RWPE2 (cell line): Measurements from ENCODE around the gene OSBPL6.

Experiments used
- ATAC-seq: fragments of 200-7000 bp; cut with Tn5 transposase; 3 replicates; pipeline ENCODE4 v1.9.1; 2021; ENCODE audit warnings: low read depth
- DNase-seq: peaks from one replicate; pipeline ENCODE4 v3.0.0-alpha.2; 2020; ENCODE audit warnings: low spot score
- H3K27ac ChIP-seq: fragments of 450-650 bp; 2 replicates; pipeline ENCODE4 v1.5.1; 2017; ENCODE audit warnings: mild to moderate bottlenecking; ENCODE audit not compliant: poor library complexity, severe bottlenecking
- H3K27me3 ChIP-seq: fragments of 250-450 bp; sonication (Bioruptor Pico); 2 replicates; pipeline ENCODE4 v1.5.1; 2021; ENCODE audit warnings: mild to moderate bottlenecking, moderate library complexity; ENCODE audit not compliant: insufficient read depth, poor library complexity, severe bottlenecking
- H3K36me3 ChIP-seq: fragments of 250-450 bp; sonication (Bioruptor Pico); 2 replicates; pipeline ENCODE4 v1.5.1; 2020; ENCODE audit warnings: low read depth, mild to moderate bottlenecking, moderate library complexity
- H3K4me1 ChIP-seq: fragments of 250-450 bp; sonication (Bioruptor Pico); 2 replicates; pipeline ENCODE4 v1.5.1; 2021; ENCODE audit warnings: mild to moderate bottlenecking, moderate library complexity; ENCODE audit not compliant: insufficient read depth, poor library complexity, severe bottlenecking
- H3K4me3 ChIP-seq: fragments of 250-450 bp; sonication (Bioruptor Pico); 2 replicates; pipeline ENCODE4 v1.5.1; 2021; ENCODE audit warnings: mild to moderate bottlenecking, moderate library complexity; ENCODE audit not compliant: severe bottlenecking
- H3K9me3 ChIP-seq: fragments of 250-450 bp; sonication (Bioruptor Pico); 2 replicates; pipeline ENCODE4 v1.5.1; 2021; ENCODE audit warnings: mild to moderate bottlenecking, moderate library complexity; ENCODE audit not compliant: severe bottlenecking
- CTCF ChIP-seq: fragments of 450-650 bp; IDR thresholded peaks from one replicate; pipeline ENCODE4 v1.5.1; 2017; ENCODE audit warnings: mild to moderate bottlenecking, moderate library complexity; ENCODE audit not compliant: poor library complexity, severe bottlenecking

Gene OSBPL6

DNA sequence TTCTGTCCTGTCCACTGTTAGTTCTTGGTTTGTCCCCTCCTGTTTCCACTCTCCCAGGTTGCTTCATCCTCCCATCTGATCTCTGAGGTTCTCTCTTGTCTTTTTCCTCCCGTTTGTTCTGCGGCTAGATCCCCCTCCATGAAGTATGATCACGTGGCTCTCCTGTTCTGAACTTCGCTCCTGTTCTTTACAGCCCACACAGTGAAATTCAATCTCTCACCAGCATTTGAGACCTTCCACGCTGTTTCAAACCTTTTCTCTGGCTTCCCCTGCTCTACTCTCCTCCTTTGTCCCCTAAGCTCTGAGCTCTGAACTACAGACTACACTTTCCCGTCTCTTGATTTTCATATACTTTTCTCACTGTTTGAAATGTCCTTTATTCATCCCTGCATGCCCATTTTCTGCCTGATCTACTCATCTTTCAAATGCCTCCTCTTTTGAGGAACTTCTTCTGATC, 83.5 kb downstream of the OSBPL6 start:
- Histone ChIP-seq H3K4me3 (no peak overlapping the region), H3K9me3 (no peaks in the 10 kb centered on the region), H3K36me3 (no peaks in the 10 kb centered on the region), H3K4me1 (peaks cover 39% of the 10 kb centered on the region), H3K27me3 (no peaks in the 10 kb centered on the region), H3K27ac (peak overlapping the region; percentile 50)
- TF ChIP-seq CTCF = no peak
- DNase-seq (no peak), ATAC-seq (no peak)

GRCh38 chr2:178279142-178279541, 84.8 kb downstream of the OSBPL6 start:
- ATAC-seq = peak; percentile 89
- Histone ChIP-seq H3K27ac (peak overlapping the region; percentile 50), H3K4me1 (peaks cover 41% of the 10 kb centered on the region), H3K36me3 (no peaks in the 10 kb centered on the region), H3K9me3 (no peaks in the 10 kb centered on the region), H3K4me3 (no peak overlapping the region), H3K27me3 (no peaks in the 10 kb centered on the region)
- DNase-seq = no peak
- no peak for TF ChIP-seq CTCF

GRCh38 chr2:178279636-178280035, 85.3 kb downstream of the OSBPL6 start:
- TF ChIP-seq CTCF = no peak
- H3K36me3 ChIP-seq = no peaks in the 10 kb centered on the region
- ATAC-seq = no peak
- no peaks in the 10 kb centered on the region for H3K9me3 ChIP-seq
- DNase-seq = no peak
- peaks cover 41% of the 10 kb centered on the region for H3K4me1 ChIP-seq
- peak overlapping the region; percentile 50 for H3K27ac ChIP-seq
- H3K27me3 ChIP-seq = no peaks in the 10 kb centered on the region
- no peak overlapping the region for H3K4me3 ChIP-seq

GRCh38 chr2:178280244-178280852, 86.0 kb downstream of the OSBPL6 start:
- Histone ChIP-seq H3K27me3 (no peaks in the 10 kb centered on the region), H3K4me3 (no peak overlapping the region), H3K36me3 (no peaks in the 10 kb centered on the region), H3K4me1 (peaks cover 41% of the 10 kb centered on the region), H3K27ac (peak overlapping the region; percentile 50), H3K9me3 (no peaks in the 10 kb centered on the region)
- TF ChIP-seq CTCF = peak; percentile 64
- DNase-seq (no peak), ATAC-seq (no peak)

- DNase-seq (peak; percentile 67), ATAC-seq (peak; percentile 86)
- Histone ChIP-seq H3K4me3 (no peak overlapping the region), H3K36me3 (no peaks in the 10 kb centered on the region), H3K4me1 (peaks cover 41% of the 10 kb centered on the region), H3K27me3 (no peaks in the 10 kb centered on the region), H3K9me3 (no peaks in the 10 kb centered on the region), H3K27ac (peak overlapping the region; percentile 43)
- TF ChIP-seq CTCF = no peak
Observed at GRCh38 chr2:178282075-178282815, 87.9 kb downstream of the OSBPL6 start.
